Thymus (tissue), 14 donors: Measurements from ENCODE around the gene GTF2IRD2. TPM values are rescaled to one million over a fixed set of nuclear protein-coding genes. Genes with fewer than 3 reads are reported as not detected.
"Not testable (repeated sequence)": the region's sequence is repeated elsewhere in the genome, so short reads cannot be mapped to it uniquely, and the experiment has no call there.

ENCODE experiments used
- DNase-seq, 9 donors: peaks; one replicate each; pipeline ENCODE4 v3.0.0-alpha.2; 2013; ENCODE audit warnings: low spot score in 9 of 9, low read depth in 6 of 9, missing footprints in 1 of 9
- H3K27ac ChIP-seq, 2 donors: one replicate each; pipeline ENCODE4 v1.5.1; 2013; ENCODE audit warnings: control low read depth in 1 of 2, low read depth in 1 of 2, low read length in 1 of 2, mild to moderate bottlenecking in 1 of 2, moderate library complexity in 1 of 2
- H3K27me3 ChIP-seq, 2 donors: one replicate each; pipeline ENCODE4 v1.5.1; 2013; ENCODE audit warnings: low read length in 1 of 2; ENCODE audit not compliant: control insufficient read depth in 2 of 2, insufficient read depth in 1 of 2
- H3K36me3 ChIP-seq, 2 donors: one replicate each; pipeline ENCODE4 v1.5.1; 2013; ENCODE audit warnings: low read length in 1 of 2, mild to moderate bottlenecking in 1 of 2, moderate library complexity in 1 of 2; ENCODE audit not compliant: control insufficient read depth in 2 of 2, insufficient read depth in 2 of 2
- H3K4me1 ChIP-seq, 2 donors: one replicate each; pipeline ENCODE4 v1.5.1; 2013; ENCODE audit warnings: low read length in 2 of 2; ENCODE audit not compliant: control insufficient read depth in 2 of 2, insufficient read depth in 2 of 2
- H3K4me3 ChIP-seq, 2 donors: one replicate each; pipeline ENCODE4 v1.5.1; 2013; ENCODE audit warnings: low read length in 2 of 2, control low read depth in 1 of 2, mild to moderate bottlenecking in 1 of 2
- H3K9me3 ChIP-seq, 2 donors: one replicate each; pipeline ENCODE4 v1.5.1; 2013; ENCODE audit warnings: low read length in 1 of 2, mild to moderate bottlenecking in 1 of 2; ENCODE audit not compliant: control insufficient read depth in 2 of 2, insufficient read depth in 1 of 2
- whole genome bisulfite sequencing: extraction: QIAGEN DNeasy Blood & Tissue Kit; methylation state at CpG from one replicate; pipeline ENCODE4 v1.1.7; 2013; 5-methylcytosine and 5-hydroxymethylcytosine counted together
- long read RNA-seq, 10 donors: transcript quantifications; one replicate each; lab custom pipeline, GENCODE V29; 2026
- polyA plus RNA-seq: library from polyadenylated mRNA; stranded (reverse); fragments of 200-250 nt; gene quantifications from one replicate; pipeline ENCODE4 v1.2.3, GENCODE V29; 2013
- total RNA-seq: library from RNA; stranded (reverse); fragments of 120-200 nt; gene quantifications from one replicate; pipeline ENCODE4 v1.2.4, GENCODE V29; 2013
- donor health status: healthy.

Gene GTF2IRD2
- total RNA-seq (10.9 TPM), polyA plus RNA-seq (17.5 TPM)
- long read RNA-seq, donor 1 = 0 reads
- long read RNA-seq, donor 2 = 0 reads
- long read RNA-seq, donor 3, transcript GTF2IRD2-205 (3 exons, 578 nt) = major isoform, 9 of 9 reads
- long read RNA-seq, donor 3, partial matches to known transcripts = 0 of 9 reads
- long read RNA-seq, donor 3, other reads (novel, unspliced or antisense) = 0 of 9 reads
- long read RNA-seq, donor 4, partial matches to known transcripts = 13 of 15 reads
- long read RNA-seq, donor 4, other reads (novel, unspliced or antisense) = 0 of 15 reads
- long read RNA-seq, donor 5, transcript GTF2IRD2-205 (3 exons, 578 nt) = major isoform, 6 of 10 reads
- long read RNA-seq, donor 5, partial matches to known transcripts = 0 of 10 reads
- long read RNA-seq, donor 5, other reads (novel, unspliced or antisense) = 0 of 10 reads
- long read RNA-seq, donor 6, partial matches to known transcripts = 13 of 15 reads
- long read RNA-seq, donor 6, other reads (novel, unspliced or antisense) = 0 of 15 reads
- long read RNA-seq, donor 7, transcript GTF2IRD2-205 (3 exons, 578 nt) = major isoform, 6 of 13 reads
- long read RNA-seq, donor 7, partial matches to known transcripts = 7 of 13 reads
- long read RNA-seq, donor 7, other reads (novel, unspliced or antisense) = 0 of 13 reads
- long read RNA-seq, donor 8, partial matches to known transcripts = 0 of 5 reads
- long read RNA-seq, donor 8, other reads (novel, unspliced or antisense) = 0 of 5 reads
- long read RNA-seq, donor 9 = 0 reads
- long read RNA-seq, donor 10, partial matches to known transcripts = 0 of 3 reads
- long read RNA-seq, donor 10, other reads (novel, unspliced or antisense) = 0 of 3 reads

DNA sequence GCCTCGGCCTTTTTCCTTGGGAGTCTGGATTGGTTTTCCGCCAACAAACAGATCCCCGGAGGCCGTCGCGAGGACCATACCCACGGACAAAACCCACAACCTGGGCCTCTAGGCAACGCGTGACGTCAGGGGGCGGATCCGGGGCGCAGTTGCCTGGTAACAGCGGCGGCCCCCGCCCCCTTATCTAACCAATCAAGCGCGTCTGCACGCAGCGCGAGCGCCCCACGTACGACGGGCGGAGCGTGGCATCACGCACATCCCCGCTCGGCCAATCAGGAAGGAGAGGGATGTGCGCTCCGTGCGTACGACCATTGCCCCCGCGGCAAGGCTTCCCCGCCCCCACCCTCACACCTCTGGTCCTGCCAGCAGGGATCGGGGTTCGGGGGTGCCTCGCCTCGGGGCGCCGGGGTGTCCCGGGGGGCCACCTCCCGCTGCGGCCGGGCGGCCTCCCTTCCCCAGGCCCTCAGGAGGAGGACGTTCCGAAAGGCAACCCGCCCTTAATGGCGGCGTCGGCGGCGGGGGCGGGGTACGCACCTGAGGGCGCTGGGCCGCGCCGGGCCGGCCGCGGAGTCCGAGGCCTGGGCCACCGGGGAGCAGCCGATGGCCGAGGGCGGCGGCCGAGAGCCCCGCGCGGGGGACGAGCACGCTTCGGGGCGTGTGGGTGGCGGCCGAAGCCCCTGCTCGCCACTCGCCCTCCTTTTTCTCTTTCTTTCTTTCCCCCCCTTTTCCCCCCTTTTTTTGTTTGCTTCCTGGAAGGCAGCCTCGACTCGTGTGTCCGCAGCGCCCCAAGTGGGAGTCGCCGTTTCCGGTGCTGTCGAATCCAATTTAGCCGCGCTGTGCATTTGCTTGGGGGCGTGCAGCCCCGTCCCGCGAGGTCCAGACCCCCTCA lies at the start of gene GTF2IRD2:
GTF2IRD2 (minus strand) TSS at position 773 of the 889 bp plus-strand sequence. CDS start 15,227 bp downstream, outside the sequence.
- not testable (repeated sequence) for H3K9me3 ChIP-seq, H3K36me3 ChIP-seq, H3K27me3 ChIP-seq, H3K4me3 ChIP-seq, H3K4me1 ChIP-seq, H3K27ac ChIP-seq
- peak in 1 of 9 donors; percentile 11 for DNase-seq
- no CpG with 5 or more reads among the region's 97 CpGs for WGBS

DNA sequence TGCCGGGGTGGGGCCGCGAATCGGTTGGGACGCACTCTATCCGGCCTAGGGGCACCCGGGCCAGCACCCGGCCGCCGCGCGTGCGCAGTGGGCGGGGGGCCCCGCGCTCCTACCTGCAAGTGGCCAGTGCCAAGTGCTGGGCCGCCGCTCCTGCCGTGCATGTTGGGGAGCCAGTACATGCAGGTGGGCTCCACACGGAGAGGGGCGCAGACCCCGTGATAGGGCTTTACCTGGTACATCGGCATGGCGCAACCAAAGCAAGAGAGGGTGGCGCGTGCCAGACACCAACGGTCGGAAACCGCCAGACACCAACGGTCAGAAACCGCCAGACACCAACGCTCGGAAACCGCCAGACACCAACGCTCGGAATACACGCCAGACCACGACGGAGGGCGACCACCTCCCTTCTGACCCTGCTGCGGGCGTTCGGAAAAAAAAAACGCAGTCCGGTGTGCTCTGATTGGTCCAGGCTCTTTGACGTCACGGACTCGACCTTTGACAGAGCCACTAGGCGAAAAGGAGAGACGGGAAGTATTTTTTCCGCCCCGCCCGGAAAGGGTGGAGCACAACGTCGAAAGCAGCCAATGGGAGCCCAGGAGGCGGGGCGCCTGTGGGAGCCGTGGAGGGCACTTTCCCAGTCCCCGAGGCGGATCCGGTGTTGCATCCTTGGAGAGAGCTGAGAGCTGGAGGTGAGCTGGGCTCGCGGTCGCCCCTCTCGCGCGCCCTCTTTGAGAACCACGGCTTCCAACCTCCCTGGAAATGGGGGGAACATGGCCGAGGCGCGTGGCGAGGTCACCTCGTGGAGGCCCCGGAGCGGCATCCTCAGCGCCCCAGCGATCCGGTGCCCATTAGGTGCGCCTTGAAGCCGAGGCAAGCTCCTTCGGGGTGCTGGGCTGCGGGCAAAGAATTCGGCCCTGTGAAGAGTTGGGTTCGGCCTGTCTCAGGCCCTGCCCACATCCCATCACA lies 39.0 kb upstream of the GTF2IRD2 start:
- not testable (repeated sequence) for H3K9me3 ChIP-seq, H3K4me1 ChIP-seq, H3K27me3 ChIP-seq, H3K36me3 ChIP-seq
- H3K4me3 ChIP-seq = peak overlapping the region; percentile 52 to 55
- under 1% methylated on average over 57 of the region's 84 CpGs for WGBS
- DNase-seq = peak in 8 of 9 donors; percentile 0 to 74 (median 44)
- H3K27ac ChIP-seq = peak overlapping the region; percentile 71 to 74

GRCh38 chr7:74889518-74890129 lies 38.2 kb upstream of the GTF2IRD2 start:
- not testable (repeated sequence) for H3K4me3 ChIP-seq, H3K27ac ChIP-seq, H3K4me1 ChIP-seq, H3K27me3 ChIP-seq, H3K9me3 ChIP-seq, H3K36me3 ChIP-seq, DNase-seq
- 81% methylated on average over 11 of the region's 31 CpGs for WGBS

DNA sequence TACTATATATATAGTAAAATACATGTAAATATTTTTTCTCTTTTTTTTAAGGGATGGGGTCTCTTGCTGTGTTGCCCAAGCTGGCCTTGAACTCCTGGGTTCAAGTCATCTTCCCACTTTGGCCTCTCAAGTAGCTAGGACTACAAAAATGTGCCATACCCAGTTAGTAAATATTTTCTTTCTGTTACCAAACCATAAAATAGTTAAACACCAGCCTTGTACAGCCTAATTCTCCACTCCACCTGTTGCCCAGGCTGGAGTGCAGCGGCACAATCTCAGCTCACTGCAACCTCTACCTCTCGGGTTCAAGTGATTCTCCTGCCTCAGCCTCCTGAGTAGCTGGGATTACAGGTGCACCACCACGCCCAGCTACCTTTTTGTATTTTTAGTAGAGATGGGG lies 33.9 kb upstream of the GTF2IRD2 start:
- not testable (repeated sequence) for H3K4me1 ChIP-seq, H3K27me3 ChIP-seq, H3K4me3 ChIP-seq, H3K36me3 ChIP-seq, H3K9me3 ChIP-seq, DNase-seq, H3K27ac ChIP-seq
- WGBS = 98% methylated on average over 2 of the region's 3 CpGs

DNA sequence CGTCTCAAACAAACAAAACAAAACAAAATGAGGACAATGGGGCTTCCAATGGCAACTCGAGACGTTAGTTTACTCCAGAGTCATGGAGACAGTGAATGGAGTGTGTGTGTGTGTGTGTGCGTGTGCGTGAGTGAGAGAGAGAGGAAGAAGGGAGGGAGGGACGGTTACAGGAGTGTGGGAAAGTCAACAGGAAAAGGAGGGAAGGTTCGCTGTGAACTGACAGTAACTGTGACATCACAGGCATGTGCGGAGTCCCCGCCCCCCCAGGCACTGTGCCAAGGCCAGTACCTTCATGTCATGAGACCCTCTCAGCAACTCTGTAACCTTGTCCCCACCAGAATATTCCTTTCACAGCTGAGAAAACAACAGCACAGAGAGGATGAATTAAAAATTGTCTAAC lies 30.7 kb upstream of the GTF2IRD2 start:
- H3K4me3 ChIP-seq, H3K27me3 ChIP-seq, DNase-seq, H3K4me1 ChIP-seq, H3K36me3 ChIP-seq, H3K9me3 ChIP-seq, H3K27ac ChIP-seq: not testable (repeated sequence)
- WGBS = 70% methylated on average over 6 of the region's 9 CpGs

DNA sequence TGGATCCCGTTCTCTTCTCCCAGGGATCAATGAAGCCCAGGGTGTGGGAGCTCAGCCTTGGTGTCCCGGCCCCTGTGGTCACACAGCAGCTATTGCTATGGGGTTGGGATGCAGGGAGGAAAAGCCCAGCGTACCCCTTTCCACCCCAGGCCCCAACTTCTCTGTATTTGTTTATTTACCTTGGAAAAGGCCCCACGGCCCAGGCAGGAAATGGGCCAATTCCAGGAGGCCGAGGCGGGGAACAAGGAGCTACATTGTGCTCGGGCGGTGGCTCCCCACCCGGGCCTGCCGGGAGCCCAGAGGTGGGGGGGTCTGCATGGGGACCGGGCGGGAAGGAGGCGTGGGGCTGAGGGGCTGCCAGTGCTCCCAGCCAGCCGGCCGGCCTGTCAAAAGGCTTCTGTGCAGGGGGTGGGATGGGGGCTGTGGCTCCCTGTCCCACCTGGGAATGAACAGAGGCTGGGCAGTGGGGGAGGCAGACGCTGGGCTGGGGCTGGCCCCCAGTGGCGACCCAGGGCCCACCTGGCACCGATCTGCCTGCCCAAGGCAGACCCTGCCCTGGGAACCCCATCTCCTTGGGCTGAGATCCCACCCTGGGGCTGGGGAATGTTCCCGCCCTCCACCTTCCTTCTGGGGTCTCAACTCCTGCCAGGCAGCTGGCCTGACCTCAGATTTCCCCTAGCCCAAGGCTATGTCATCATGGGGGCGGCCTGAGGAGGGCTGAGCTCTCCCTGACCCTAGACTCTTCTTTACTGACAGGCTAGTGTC lies 23.5 kb upstream of the GTF2IRD2 start:
- not testable (repeated sequence) for H3K4me3 ChIP-seq, H3K9me3 ChIP-seq, H3K4me1 ChIP-seq, H3K27me3 ChIP-seq, H3K27ac ChIP-seq, H3K36me3 ChIP-seq, DNase-seq
- WGBS = 92% methylated on average over 18 of the region's 20 CpGs

- 94% methylated on average over 7 of the region's 10 CpGs for WGBS
- not testable (repeated sequence) for DNase-seq, H3K36me3 ChIP-seq, H3K4me1 ChIP-seq, H3K9me3 ChIP-seq, H3K27ac ChIP-seq, H3K4me3 ChIP-seq, H3K27me3 ChIP-seq
These were observed 22.8 kb upstream of the GTF2IRD2 start for GRCh38 chr7:74874104-74874747.
